Thoracic aorta (tissue), 2 donors: ENCODE measurements around the gene COL4A6. TPM values are rescaled to one million over a fixed set of nuclear protein-coding genes. Genes with fewer than 3 reads are reported as not detected.

Source experiments
- ATAC-seq: fragments of 150-250 bp; one replicate; pipeline ENCODE4 v1.8.0; 2017; ENCODE audit warnings: low read depth; ENCODE audit not compliant: insufficient number of reproducible peaks, low FRiP score
- DNase-seq: peaks from one replicate; pipeline ENCODE4 v3.0.0-alpha.2; 2020; ENCODE audit warnings: low spot score
- H3K27ac ChIP-seq, 2 donors: fragments of 200-600 bp; sonication (generic); 1 replicate in 1 of 2; 2 replicates in 1 of 2; pipeline ENCODE4 v1.5.1; 2016; ENCODE audit warnings: mild to moderate bottlenecking in 2 of 2, moderate library complexity in 2 of 2
- H3K27me3 ChIP-seq: fragments of 200-600 bp; sonication (generic); replicated peaks from 2 replicates; pipeline ENCODE4 v1.6.0; 2016; ENCODE audit warnings: mild to moderate bottlenecking; ENCODE audit not compliant: insufficient read depth
- H3K36me3 ChIP-seq: fragments of 200-600 bp; sonication (generic); one replicate; pipeline ENCODE4 v1.5.1; 2016
- H3K4me1 ChIP-seq, 2 donors: fragments of 200-600 bp; sonication (generic); 1 replicate in 1 of 2; 2 replicates in 1 of 2; pipeline versions ENCODE4 v1.5.1 to v1.6.0; 2016; ENCODE audit warnings: low read depth in 2 of 2, mild to moderate bottlenecking in 1 of 2; ENCODE audit not compliant: control insufficient read depth in 1 of 2
- H3K4me3 ChIP-seq: fragments of 200-600 bp; sonication (generic); 2 replicates; pipeline ENCODE4 v1.5.1; 2016; ENCODE audit warnings: mild to moderate bottlenecking
- H3K9me3 ChIP-seq: fragments of 200-600 bp; sonication (generic); 2 replicates; pipeline ENCODE4 v1.5.1; 2016
- CTCF ChIP-seq: fragments of 200-600 bp; sonication (generic); IDR thresholded peaks from one replicate; pipeline ENCODE4 v1.5.1; 2019; ENCODE audit warnings: antibody characterized with exemption
- total RNA-seq, 2 donors: library from RNA; depleted of rRNA; stranded (reverse); fragments of >200 nt; gene quantifications; one replicate each; pipeline versions ENCODE4 v1.1.0 to v1.2.3, GENCODE V29; 2016

Gene COL4A6
- total RNA-seq, 2 donors from 2014 or later: 1.3 to 2.2 TPM

- Histone ChIP-seq H3K36me3 (no peaks in the 10 kb centered on the region), H3K4me3 (no peak overlapping the region), H3K4me1 (no peaks in the 10 kb centered on the region), H3K27ac (no peak overlapping the region), H3K9me3 (no peaks in the 10 kb centered on the region), H3K27me3 (no peaks in the 10 kb centered on the region)
- no peak for DNase-seq
- no peak for TF ChIP-seq CTCF
- no peak for ATAC-seq
Measured at GRCh38 chrX:108162265-108162664, 276.0 kb downstream of the COL4A6 start.

- no peaks in the 10 kb centered on the region for H3K4me1 ChIP-seq
- no peaks in the 10 kb centered on the region for H3K36me3 ChIP-seq
- ATAC-seq: no peak
- H3K27me3 ChIP-seq: no peaks in the 10 kb centered on the region
- DNase-seq: no peak
- TF ChIP-seq CTCF: no peak
- no peaks in the 10 kb centered on the region for H3K9me3 ChIP-seq
- no peak overlapping the region for H3K27ac ChIP-seq
- H3K4me3 ChIP-seq: no peak overlapping the region
Measured at GRCh38 chrX:108160309-108160708, 277.9 kb downstream of the COL4A6 start.

GRCh38 chrX:108159028-108159670, 279.1 kb downstream of the COL4A6 start:
- Histone ChIP-seq H3K36me3 (no peaks in the 10 kb centered on the region), H3K9me3 (no peaks in the 10 kb centered on the region), H3K27me3 (no peaks in the 10 kb centered on the region), H3K4me1 (no peaks in the 10 kb centered on the region), H3K4me3 (no peak overlapping the region), H3K27ac (no peak overlapping the region)
- no peak for DNase-seq
- ATAC-seq: no peak
- no peak for TF ChIP-seq CTCF

GRCh38 chrX:108157628-108158027, 280.6 kb downstream of the COL4A6 start:
- no peaks in the 10 kb centered on the region for H3K9me3 ChIP-seq
- TF ChIP-seq CTCF: no peak
- ATAC-seq (no peak), DNase-seq (no peak)
- H3K27me3 ChIP-seq: no peaks in the 10 kb centered on the region
- no peaks in the 10 kb centered on the region for H3K4me1 ChIP-seq
- H3K4me3 ChIP-seq: no peak overlapping the region
- no peaks in the 10 kb centered on the region for H3K36me3 ChIP-seq
- H3K27ac ChIP-seq: no peak overlapping the region

GRCh38 chrX:108156934-108157466, 281.2 kb downstream of the COL4A6 start:
- Histone ChIP-seq H3K4me3 (no peak overlapping the region), H3K4me1 (no peaks in the 10 kb centered on the region), H3K27ac (no peak overlapping the region), H3K9me3 (no peaks in the 10 kb centered on the region), H3K27me3 (no peaks in the 10 kb centered on the region), H3K36me3 (no peaks in the 10 kb centered on the region)
- ATAC-seq: no peak
- no peak for DNase-seq
- TF ChIP-seq CTCF: no peak
